B cell (primary cell): Measurements from ENCODE around the gene KRT77. TPM values are rescaled to one million over a fixed set of nuclear protein-coding genes. Genes with fewer than 3 reads are reported as not detected.

Experiments used
- ATAC-seq: fragments of 200-7000 bp; cut with Tn5 transposase; one replicate; pipeline ENCODE4 v1.10.0; 2021; ENCODE audit warnings: low read depth, mild to moderate bottlenecking, moderate number of reproducible peaks, moderate library complexity
- CTCF ChIA-PET: fragments of 350-600 bp; sonication (Branson Sonifier 250); formaldehyde crosslinking; loops from one replicate; lab custom pipeline; 2021; ENCODE audit warnings: antibody characterized with exemption, inconsistent platforms; lab: Charles Lee
- POLR2A ChIA-PET: fragments of 350-600 bp; sonication (Branson Sonifier 250); formaldehyde crosslinking; loops from one replicate; lab custom pipeline; 2021; ENCODE audit warnings: antibody characterized with exemption; lab: Charles Lee
- DNase-seq: peaks from one replicate; pipeline ENCODE4 v3.0.0; 2013
- H2AFZ ChIP-seq: 2 replicates; pipeline ENCODE4 v1.6.1; 2012; ENCODE audit warnings: mild to moderate bottlenecking, low read depth, low read length; ENCODE audit not compliant: insufficient read depth, poor library complexity, severe bottlenecking
- H3K27ac ChIP-seq, 2 donors: 1 replicate in 1 of 2; 2 replicates in 1 of 2; pipeline ENCODE4 v1.5.1; 2012 to 2013; ENCODE audit warnings: low read length in 2 of 2, mild to moderate bottlenecking in 2 of 2, moderate library complexity in 1 of 2
- H3K27me3 ChIP-seq, 4 experiments: fragments of 200-600 bp in 1 of 4; sonication (generic) in 1 of 4; replicated peaks in 1 of 4; 1 replicate in 2 of 4; 2 replicates in 2 of 4; pipeline versions ENCODE4 v1.6.1 to v1.7.0; 2013 to 2016; ENCODE audit warnings: low read length in 3 of 4, mild to moderate bottlenecking in 2 of 4, mixed read lengths in 1 of 4, moderate library complexity in 1 of 4; ENCODE audit not compliant: insufficient read depth in 4 of 4, control insufficient read depth in 3 of 4; ENCODE audit errors: control extremely low read depth in 1 of 4
- H3K36me3 ChIP-seq, 2 experiments: replicated peaks in 1 of 2; 1 replicate in 1 of 2; 2 replicates in 1 of 2; pipeline versions ENCODE4 v1.6.1 to v1.7.1; 2013; ENCODE audit warnings: low read length in 1 of 2; ENCODE audit not compliant: insufficient read depth in 2 of 2, control insufficient read depth in 1 of 2; ENCODE audit errors: control extremely low read depth in 1 of 2, extremely low read depth in 1 of 2
- H3K4me1 ChIP-seq, 2 donors: fragments of 200-600 bp in 1 of 2; sonication (generic) in 1 of 2; 1 replicate in 1 of 2; 2 replicates in 1 of 2; pipeline versions ENCODE4 v1.5.1 to v1.6.1; 2013 to 2017; ENCODE audit warnings: low read length in 2 of 2; ENCODE audit not compliant: control insufficient read depth in 2 of 2, insufficient read depth in 2 of 2
- H3K4me2 ChIP-seq: replicated peaks from 2 replicates; pipeline ENCODE3; 2012; ENCODE audit warnings: mild to moderate bottlenecking, low read depth, low read length; ENCODE audit not compliant: poor library complexity, severe bottlenecking
- H3K4me3 ChIP-seq, 5 experiments: fragments of 200-600 bp in 1 of 5; sonication (generic) in 1 of 5; 1 replicate in 3 of 5; 2 replicates in 2 of 5; pipeline versions ENCODE4 v1.5.1 to v1.7.0; 2011 to 2016; ENCODE audit warnings: low read length in 4 of 5, mild to moderate bottlenecking in 4 of 5, low read depth in 2 of 5, control low read depth in 1 of 5, moderate library complexity in 1 of 5; ENCODE audit not compliant: insufficient read depth in 1 of 5; ENCODE audit errors: control extremely low read depth in 1 of 5, extremely low read depth in 1 of 5
- H3K79me2 ChIP-seq: fragments of 200-600 bp; sonication (generic); one replicate; pipeline ENCODE4 v1.6.0; 2016; ENCODE audit warnings: low read length; ENCODE audit not compliant: control insufficient read depth, insufficient read depth
- H3K9ac ChIP-seq: fragments of 200-600 bp; sonication (generic); 2 replicates; pipeline ENCODE4 v1.6.1; 2017; ENCODE audit warnings: mild to moderate bottlenecking, low read length, moderate library complexity
- H3K9me3 ChIP-seq, 3 donors: one replicate each; pipeline versions ENCODE4 v1.6.1 to v1.7.1; 2013; ENCODE audit warnings: low read length in 2 of 3; ENCODE audit not compliant: control insufficient read depth in 2 of 3, insufficient read depth in 1 of 3; ENCODE audit errors: control extremely low read depth in 1 of 3
- H4K20me1 ChIP-seq: 2 replicates; pipeline ENCODE4 v1.6.0; 2012; ENCODE audit warnings: mild to moderate bottlenecking, low read length; ENCODE audit not compliant: insufficient read depth, control insufficient read depth, poor library complexity, severe bottlenecking
- H3K27ac Mint-ChIP-seq: one replicate; pipeline ENCODE4 v1.8.0; 2021; ENCODE audit warnings: mixed read lengths
- H3K27me3 Mint-ChIP-seq: one replicate; pipeline ENCODE4 v1.8.0; 2021; ENCODE audit warnings: mixed read lengths
- H3K4me1 Mint-ChIP-seq: one replicate; pipeline ENCODE4 v1.8.0; 2021; ENCODE audit warnings: mixed read lengths
- H3K4me3 Mint-ChIP-seq: one replicate; pipeline ENCODE4 v1.8.0; 2021; ENCODE audit warnings: mixed read lengths
- H3K9me3 Mint-ChIP-seq: one replicate; pipeline ENCODE4 v1.8.0; 2022; ENCODE audit warnings: mixed read lengths; ENCODE audit not compliant: insufficient read depth
- CTCF ChIP-seq: fragments of 200-600 bp; IDR thresholded peaks from one replicate; pipeline ENCODE4 v1.8.0; 2022; ENCODE audit warnings: antibody characterized with exemption, mild to moderate bottlenecking
- EZH2 ChIP-seq: IDR thresholded peaks from 2 replicates; pipeline ENCODE4 v1.6.1; 2012; ENCODE audit warnings: borderline replicate concordance, low read depth, mild to moderate bottlenecking, moderate library complexity, low read length; ENCODE audit not compliant: insufficient read depth, poor library complexity, severe bottlenecking
- WGBS: methylation state at CpG from one replicate; pipeline ENCODE4 v1.1.5; 2013; ENCODE audit warnings: missing lambda C conversion rate; ENCODE audit not compliant: insufficient coverage; 5-methylcytosine and 5-hydroxymethylcytosine counted together
- intact Hi-C: fragments of 100-400 bp; cut with micrococcal nuclease; formaldehyde crosslinking; loops from one replicate; pipeline ENCODE4 v1.10.0; 2022
- polyA plus RNA-seq: library from polyadenylated mRNA; depleted of rRNA; stranded (reverse); fragments of >200 nt; gene quantifications from 2 replicates; pipeline ENCODE4 v1.2.3, GENCODE V29; 2012
- total RNA-seq, 2 donors: library from RNA; stranded (reverse); fragments of 120-200 nt in 1 of 2; gene quantifications; 1 replicate in 1 of 2; 2 replicates in 1 of 2; pipeline versions ENCODE4 v1.2.3 to v1.2.4, GENCODE V29; 2013 to 2022

KRT77 gene
- total and polyA plus RNA-seq, 2 donors (not counting 1 experiment from before 2014, with no cell fraction given), result not detected

DNA sequence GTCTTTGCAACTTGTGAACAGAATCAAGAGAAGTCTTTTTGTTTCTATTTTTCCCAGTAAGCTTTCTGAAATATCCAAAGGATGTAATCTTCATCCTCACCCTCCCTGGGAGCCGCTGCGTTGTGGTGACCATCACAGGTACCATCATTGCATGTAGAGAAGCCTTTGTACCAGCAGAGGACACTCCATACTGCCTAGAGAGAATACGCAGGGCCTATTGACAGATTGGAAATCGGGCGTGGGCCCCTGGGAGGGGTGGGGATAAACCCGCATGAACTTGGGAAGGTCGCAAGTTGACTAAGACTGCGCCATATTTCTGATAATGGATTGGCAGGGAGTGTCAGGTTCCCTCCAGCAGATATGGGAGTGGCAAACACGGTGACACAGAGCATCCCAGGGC, 35.8 kb downstream of the KRT77 start:
- POLR2A ChIA-PET, result no interaction called here
- DNase-seq (no peak), ATAC-seq (no peak)
- Histone ChIP-seq H3K36me3 (no peaks in the 10 kb centered on the region), H2AFZ (no peak overlapping the region), H3K79me2 (no peaks in the 10 kb centered on the region), H3K4me1 (no peaks in the 10 kb centered on the region), H3K9ac (no peak overlapping the region), H3K27me3 (peaks cover 0 to 5% (median 0%) of the 10 kb centered on the region in 4 experiments), H3K9me3 (no peaks in the 10 kb centered on the region), H3K4me3 (no peak overlapping the region), H3K27ac (no peak overlapping the region), H4K20me1 (no peaks in the 10 kb centered on the region), H3K4me2 (no peak overlapping the region)
- no peaks in the 10 kb centered on the region for H3K4me1 Mint-ChIP-seq
- H3K27me3 Mint-ChIP-seq, result peaks cover 21% of the 10 kb centered on the region
- 88% methylated on average over 7 of the region's 9 CpGs for WGBS
- H3K27ac Mint-ChIP-seq, result no peak overlapping the region
- TF ChIP-seq EZH2, result no peak
- no peak for TF ChIP-seq CTCF
- no peak overlapping the region for H3K4me3 Mint-ChIP-seq
- H3K9me3 Mint-ChIP-seq, result no peaks in the 10 kb centered on the region
- intact Hi-C loops, result no loop called here
- CTCF ChIA-PET, result no interaction called here

GRCh38 chr12:52666471-52666870, 36.9 kb downstream of the KRT77 start:
- 100% methylated on average over 1 of the region's 3 CpGs for WGBS
- ATAC-seq, result no peak
- H3K9ac ChIP-seq, result no peak overlapping the region
- H3K9me3 Mint-ChIP-seq, result no peaks in the 10 kb centered on the region
- ChIA-PET POLR2A (no interaction called here), CTCF (no interaction called here)
- no peak for TF ChIP-seq EZH2
- TF ChIP-seq CTCF, result no peak
- intact Hi-C loops, result no loop called here
- peaks cover 25% of the 10 kb centered on the region for H3K27me3 Mint-ChIP-seq
- no peak overlapping the region for H3K27ac Mint-ChIP-seq
- H3K27me3 ChIP-seq, result peaks cover 0 to 5% (median 0%) of the 10 kb centered on the region in 4 experiments
- no peak overlapping the region for H2AFZ ChIP-seq
- no peaks in the 10 kb centered on the region for H3K9me3 ChIP-seq
- H3K4me3 ChIP-seq, result no peak overlapping the region
- no peak for DNase-seq
- H3K4me2 ChIP-seq, result no peak overlapping the region
- no peaks in the 10 kb centered on the region for H3K4me1 ChIP-seq
- H3K36me3 ChIP-seq, result no peaks in the 10 kb centered on the region
- no peak overlapping the region for H3K4me3 Mint-ChIP-seq
- no peaks in the 10 kb centered on the region for H3K79me2 ChIP-seq
- no peaks in the 10 kb centered on the region for H4K20me1 ChIP-seq
- H3K27ac ChIP-seq, result no peak overlapping the region
- H3K4me1 Mint-ChIP-seq, result no peaks in the 10 kb centered on the region
